HepG2 (cell line): Measurements from ENCODE around the gene MRPS34. TPM values are rescaled to one million over a fixed set of nuclear protein-coding genes. Genes with fewer than 3 reads are reported as not detected.

Experiments
- ARNT ChIP-seq: fragments of 450-650 bp; IDR thresholded peaks from 2 replicates; pipeline ENCODE4 v1.6.1; 2017
- ATAD3A ChIP-seq: sonication (generic); formaldehyde crosslinking; IDR thresholded peaks from 2 replicates; pipeline ENCODE4 v1.4.0; 2020; ENCODE audit warnings: missing genetic modification reagents
- KAT7 ChIP-seq: IDR thresholded peaks from 2 replicates; pipeline ENCODE4 v1.6.1; 2018; ENCODE audit warnings: borderline replicate concordance, missing compliant biosample characterization
- RORA ChIP-seq: sonication (generic); formaldehyde crosslinking; IDR thresholded peaks from 2 replicates; pipeline ENCODE4 v1.5.0; 2020; ENCODE audit warnings: mild to moderate bottlenecking, missing genetic modification reagents, moderate library complexity
- ZBTB8A ChIP-seq: sonication (generic); formaldehyde crosslinking; IDR thresholded peaks from 2 replicates; pipeline ENCODE4 v1.4.0; 2020; ENCODE audit warnings: mild to moderate bottlenecking, low read depth, missing genetic modification reagents, borderline replicate concordance
- polyA plus RNA-seq, 8 experiments: library from polyadenylated mRNA; depleted of rRNA in 3 of 8; stranded (reverse) in 7 of 8; unstranded in 1 of 8; fragments of >200 nt; fragmentation: Illumina TruSeq in 4 of 8; extraction: Trizol in 4 of 8; gene quantifications; 2 replicates each; pipeline versions ENCODE4 v1.2.1 to v1.2.3, GENCODE V29; 2011 to 2016; ENCODE audit warnings: low read depth in 4 of 8, missing spikeins in 1 of 8, mixed read lengths in 1 of 8; ENCODE audit not compliant: insufficient read depth in 1 of 8
- total RNA-seq, 5 experiments: library from RNA; depleted of rRNA; stranded (reverse); fragments of >200 nt; fragmentation: Illumina TruSeq; extraction: Trizol; gene quantifications; 2 replicates each; pipeline ENCODE4 v1.2.3, GENCODE V29; 2016; ENCODE audit warnings: low read depth in 1 of 5
- TF ChIP-seq, protein P1 (sequence below): sonication (generic); formaldehyde crosslinking; IDR thresholded peaks from one replicate; pipeline ENCODE4 v1.5.1; 2020; ENCODE audit warnings: mild to moderate bottlenecking, missing genetic modification reagents; ENCODE audit errors: not compliant biosample characterization

Gene MRPS34
- total and polyA plus RNA-seq, 2 of the 13 experiments (the other 11 are each of a cell fraction or from before 2014, with no cell fraction given): 63.5 to 131 TPM

DNA sequence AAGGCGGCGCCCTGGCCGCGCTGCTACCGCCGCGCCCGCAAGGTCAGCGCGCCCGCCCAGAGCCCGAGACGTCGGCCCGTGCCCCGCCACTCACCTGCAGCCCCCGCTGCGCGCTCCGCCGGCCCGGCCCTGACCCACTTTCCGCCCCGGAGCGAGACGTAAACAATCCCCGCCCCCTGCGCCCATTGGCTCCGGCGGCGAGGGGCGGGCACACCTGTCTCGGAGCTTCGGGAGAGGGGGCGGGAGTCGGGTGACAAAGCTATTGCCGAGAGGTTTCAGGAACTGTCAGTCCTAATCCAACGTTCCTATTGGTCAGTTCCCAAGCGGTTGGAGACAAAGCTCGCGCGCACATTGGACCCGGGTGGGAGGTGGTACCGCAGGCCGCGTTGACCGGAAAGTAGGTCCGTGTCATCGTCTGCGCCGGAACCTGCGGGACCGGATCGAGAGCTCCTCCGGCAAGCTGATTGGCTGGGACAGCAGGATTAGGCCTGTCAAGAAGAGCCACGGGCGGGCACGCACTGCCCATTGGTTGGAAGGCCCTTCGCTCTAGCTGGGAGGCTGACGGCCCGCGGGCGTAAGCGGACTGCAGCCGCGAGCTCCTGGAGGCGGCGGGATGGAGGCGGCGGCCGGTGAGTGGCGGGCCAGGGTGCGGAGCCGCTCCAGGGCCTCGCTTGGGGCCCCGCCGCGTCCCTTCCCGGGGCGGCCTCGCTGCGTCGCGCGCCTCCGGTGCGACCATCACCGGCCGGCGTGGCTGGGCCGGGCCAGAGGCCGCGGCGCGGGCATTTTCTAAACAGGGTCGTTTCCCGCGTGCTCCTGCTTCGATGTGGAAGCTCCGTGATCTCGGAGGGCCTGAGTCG lies 9.7 kb upstream of the MRPS34 start, which contains the start of the genes NUBP2 and SPSB3 (continued):
- TF ChIP-seq, protein P1, sequence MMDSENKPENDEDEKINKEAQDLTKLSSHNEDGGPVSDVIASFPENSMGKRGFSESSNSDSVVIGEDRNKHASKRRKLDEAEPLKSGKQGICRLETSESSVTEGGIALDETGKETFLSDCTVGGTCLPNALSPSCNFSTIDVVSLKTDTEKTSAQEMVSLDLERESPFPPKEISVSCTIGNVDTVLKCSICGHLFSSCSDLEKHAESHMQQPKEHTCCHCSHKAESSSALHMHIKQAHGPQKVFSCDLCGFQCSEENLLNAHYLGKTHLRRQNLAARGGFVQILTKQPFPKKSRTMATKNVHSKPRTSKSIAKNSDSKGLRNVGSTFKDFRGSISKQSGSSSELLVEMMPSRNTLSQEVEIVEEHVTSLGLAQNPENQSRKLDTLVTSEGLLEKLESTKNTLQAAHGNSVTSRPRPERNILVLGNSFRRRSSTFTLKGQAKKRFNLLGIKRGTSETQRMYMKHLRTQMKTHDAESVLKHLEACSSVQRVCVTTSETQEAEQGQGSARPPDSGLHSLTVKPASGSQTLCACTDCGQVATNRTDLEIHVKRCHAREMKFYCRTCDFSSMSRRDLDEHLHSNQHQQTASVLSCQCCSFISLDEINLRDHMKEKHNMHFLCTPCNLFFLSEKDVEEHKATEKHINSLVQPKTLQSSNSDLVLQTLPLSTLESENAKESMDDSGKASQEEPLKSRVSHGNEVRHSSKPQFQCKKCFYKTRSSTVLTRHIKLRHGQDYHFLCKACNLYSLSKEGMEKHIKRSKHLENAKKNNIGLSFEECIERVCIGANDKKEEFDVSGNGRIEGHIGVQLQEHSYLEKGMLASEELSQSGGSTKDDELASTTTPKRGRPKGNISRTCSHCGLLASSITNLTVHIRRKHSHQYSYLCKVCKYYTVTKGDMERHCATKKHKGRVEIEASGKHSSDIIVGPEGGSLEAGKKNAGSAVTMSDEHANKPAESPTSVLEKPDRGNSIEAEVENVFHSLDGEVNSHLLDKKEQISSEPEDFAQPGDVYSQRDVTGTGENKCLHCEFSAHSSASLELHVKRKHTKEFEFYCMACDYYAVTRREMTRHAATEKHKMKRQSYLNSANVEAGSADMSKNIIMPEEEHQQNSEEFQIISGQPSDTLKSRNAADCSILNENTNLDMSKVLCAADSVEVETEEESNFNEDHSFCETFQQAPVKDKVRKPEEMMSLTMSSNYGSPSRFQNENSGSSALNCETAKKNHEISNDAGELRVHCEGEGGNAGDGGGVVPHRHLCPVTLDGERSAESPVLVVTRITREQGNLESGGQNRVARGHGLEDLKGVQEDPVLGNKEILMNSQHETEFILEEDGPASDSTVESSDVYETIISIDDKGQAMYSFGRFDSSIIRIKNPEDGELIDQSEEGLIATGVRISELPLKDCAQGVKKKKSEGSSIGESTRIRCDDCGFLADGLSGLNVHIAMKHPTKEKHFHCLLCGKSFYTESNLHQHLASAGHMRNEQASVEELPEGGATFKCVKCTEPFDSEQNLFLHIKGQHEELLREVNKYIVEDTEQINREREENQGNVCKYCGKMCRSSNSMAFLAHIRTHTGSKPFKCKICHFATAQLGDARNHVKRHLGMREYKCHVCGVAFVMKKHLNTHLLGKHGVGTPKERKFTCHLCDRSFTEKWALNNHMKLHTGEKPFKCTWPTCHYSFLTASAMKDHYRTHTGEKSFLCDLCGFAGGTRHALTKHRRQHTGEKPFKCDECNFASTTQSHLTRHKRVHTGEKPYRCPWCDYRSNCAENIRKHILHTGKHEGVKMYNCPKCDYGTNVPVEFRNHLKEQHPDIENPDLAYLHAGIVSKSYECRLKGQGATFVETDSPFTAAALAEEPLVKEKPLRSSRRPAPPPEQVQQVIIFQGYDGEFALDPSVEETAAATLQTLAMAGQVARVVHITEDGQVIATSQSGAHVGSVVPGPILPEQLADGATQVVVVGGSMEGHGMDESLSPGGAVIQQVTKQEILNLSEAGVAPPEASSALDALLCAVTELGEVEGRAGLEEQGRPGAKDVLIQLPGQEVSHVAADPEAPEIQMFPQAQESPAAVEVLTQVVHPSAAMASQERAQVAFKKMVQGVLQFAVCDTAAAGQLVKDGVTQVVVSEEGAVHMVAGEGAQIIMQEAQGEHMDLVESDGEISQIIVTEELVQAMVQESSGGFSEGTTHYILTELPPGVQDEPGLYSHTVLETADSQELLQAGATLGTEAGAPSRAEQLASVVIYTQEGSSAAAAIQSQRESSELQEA (CRISPR knock-in tag): no peak
- no peak for TF ChIP-seq ATAD3A
- no peak for TF ChIP-seq KAT7 (CRISPR knock-in tag)
- TF ChIP-seq RORA (CRISPR knock-in tag): peak; percentile 29; the same call in 1 of the 2 replicates
- no peak for TF ChIP-seq ARNT
- TF ChIP-seq ZBTB8A: no peak
